Smooth muscle cell (in vitro differentiated cells): Measurements from ENCODE around the gene QSER1. TPM values are rescaled to one million over a fixed set of nuclear protein-coding genes. Genes with fewer than 3 reads are reported as not detected.
A peak's percentile ranks its signal among the peaks of the same experiment; 100 is the strongest.
"Not testable (repeated sequence)": the region's sequence is repeated elsewhere in the genome, so short reads cannot be mapped to it uniquely, and the experiment has no call there.

ENCODE experiments used
- DNase-seq: peaks from one replicate; lab custom pipeline; 2025; ENCODE audit not compliant: unreplicated experiment; lab: John Stamatoyannopoulos, UW
- H2AFZ ChIP-seq: fragments of 200-600 bp; sonication (generic); 2 replicates; pipeline ENCODE4 v1.6.0; 2016; ENCODE audit warnings: antibody characterized with exemption, low read depth, mild to moderate bottlenecking
- H3F3A ChIP-seq: fragments of 200-600 bp; sonication (generic); 2 replicates; pipeline ENCODE4 v1.6.0; 2017; ENCODE audit warnings: antibody characterized with exemption, low read depth
- H3K27ac ChIP-seq: fragments of 200-600 bp; sonication (generic); 2 replicates; pipeline ENCODE4 v1.5.1; 2016; ENCODE audit warnings: low read depth, mild to moderate bottlenecking
- H3K27me3 ChIP-seq: fragments of 200-600 bp; sonication (generic); 2 replicates; pipeline ENCODE4 v1.6.1; 2016; ENCODE audit warnings: low read depth, mild to moderate bottlenecking
- H3K36me3 ChIP-seq: fragments of 200-600 bp; sonication (generic); 2 replicates; pipeline ENCODE4 v1.5.1; 2016; ENCODE audit warnings: low read depth
- H3K4me1 ChIP-seq: fragments of 200-600 bp; sonication (generic); 2 replicates; pipeline ENCODE4 v1.5.1; 2016; ENCODE audit warnings: low read depth
- H3K4me2 ChIP-seq: fragments of 200-600 bp; sonication (generic); 2 replicates; pipeline ENCODE4 v1.6.0; 2016; ENCODE audit warnings: mild to moderate bottlenecking
- H3K4me3 ChIP-seq: fragments of 200-600 bp; sonication (generic); 2 replicates; pipeline ENCODE4 v1.5.1; 2016; ENCODE audit warnings: mild to moderate bottlenecking
- H3K79me2 ChIP-seq: fragments of 200-600 bp; sonication (generic); 2 replicates; pipeline ENCODE4 v1.6.0; 2016; ENCODE audit warnings: low read depth, mild to moderate bottlenecking
- H3K9ac ChIP-seq: fragments of 200-600 bp; sonication (generic); 2 replicates; pipeline ENCODE4 v1.6.0; 2016; ENCODE audit warnings: low read depth
- H3K9me3 ChIP-seq: fragments of 200-600 bp; sonication (generic); replicated peaks from 2 replicates; pipeline ENCODE4 v1.5.1; 2016; ENCODE audit warnings: low read depth
- H4K20me1 ChIP-seq: fragments of 200-600 bp; sonication (generic); 2 replicates; pipeline ENCODE4 v1.6.0; 2016; ENCODE audit warnings: low read depth
- WGBS: methylation state at CpG from one replicate; pipeline ENCODE4 v1.1.7; 2016; ENCODE audit warnings: low lambda C conversion rate; 5-methylcytosine and 5-hydroxymethylcytosine counted together
- polyA plus RNA-seq: library from polyadenylated mRNA; unstranded; fragments of >200 nt; fragmentation: Nextera tagmentation; extraction: Ambion mirVana; gene quantifications from 2 replicates; pipeline ENCODE4 v1.2.1, GENCODE V29; 2016
- total RNA-seq: library from RNA; depleted of rRNA; stranded (reverse); fragments of >200 nt; gene quantifications from 2 replicates; pipeline ENCODE4 v1.2.3, GENCODE V29; 2014
- TF ChIP-seq, protein P1 (sequence below): fragments of 200-600 bp; sonication (generic); IDR thresholded peaks from 2 replicates; pipeline ENCODE4 v1.5.1; 2017; ENCODE audit warnings: borderline replicate concordance, mild to moderate bottlenecking, antibody characterized with exemption; ENCODE audit not compliant: insufficient read depth, poor library complexity, severe bottlenecking

The QSER1 gene
- total and polyA plus RNA-seq, 2 experiments from 2014 or later: 4.1 to 31.6 TPM

DNA sequence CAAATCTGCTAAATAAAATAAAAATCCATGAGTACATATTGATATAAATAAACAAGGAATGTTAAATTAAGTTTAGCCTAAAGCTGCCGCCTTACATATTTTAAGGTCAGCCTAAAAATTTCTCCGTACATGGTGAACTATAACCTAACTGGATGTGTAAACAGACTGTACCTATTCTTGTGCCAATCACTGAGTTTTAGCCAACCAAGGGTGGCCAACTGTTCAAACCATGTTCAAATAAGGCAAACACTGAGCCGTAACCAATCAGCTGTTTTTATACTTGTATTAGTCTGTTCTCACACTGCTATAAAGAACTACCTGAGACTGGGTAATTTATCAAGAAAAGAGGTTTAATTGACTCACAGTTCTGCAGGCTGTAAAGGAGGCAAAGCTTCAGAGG lies 8.6 kb upstream of the QSER1 start:
- 97% methylated on average over 3 of the region's 3 CpGs for WGBS
- Histone ChIP-seq H3K4me1 (no peaks in the 10 kb centered on the region), H3K9ac (no peak overlapping the region), H3K9me3 (no peaks in the 10 kb centered on the region), H3K79me2 (no peaks in the 10 kb centered on the region), H3K27me3 (peaks cover 5% of the 10 kb centered on the region), H3K36me3 (no peaks in the 10 kb centered on the region), H4K20me1 (no peaks in the 10 kb centered on the region), H3F3A (no peaks in the 10 kb centered on the region), H3K4me3 (no peak overlapping the region), H3K4me2 (no peak overlapping the region), H2AFZ (no peak overlapping the region), H3K27ac (no peak overlapping the region)
- TF ChIP-seq, protein P1, sequence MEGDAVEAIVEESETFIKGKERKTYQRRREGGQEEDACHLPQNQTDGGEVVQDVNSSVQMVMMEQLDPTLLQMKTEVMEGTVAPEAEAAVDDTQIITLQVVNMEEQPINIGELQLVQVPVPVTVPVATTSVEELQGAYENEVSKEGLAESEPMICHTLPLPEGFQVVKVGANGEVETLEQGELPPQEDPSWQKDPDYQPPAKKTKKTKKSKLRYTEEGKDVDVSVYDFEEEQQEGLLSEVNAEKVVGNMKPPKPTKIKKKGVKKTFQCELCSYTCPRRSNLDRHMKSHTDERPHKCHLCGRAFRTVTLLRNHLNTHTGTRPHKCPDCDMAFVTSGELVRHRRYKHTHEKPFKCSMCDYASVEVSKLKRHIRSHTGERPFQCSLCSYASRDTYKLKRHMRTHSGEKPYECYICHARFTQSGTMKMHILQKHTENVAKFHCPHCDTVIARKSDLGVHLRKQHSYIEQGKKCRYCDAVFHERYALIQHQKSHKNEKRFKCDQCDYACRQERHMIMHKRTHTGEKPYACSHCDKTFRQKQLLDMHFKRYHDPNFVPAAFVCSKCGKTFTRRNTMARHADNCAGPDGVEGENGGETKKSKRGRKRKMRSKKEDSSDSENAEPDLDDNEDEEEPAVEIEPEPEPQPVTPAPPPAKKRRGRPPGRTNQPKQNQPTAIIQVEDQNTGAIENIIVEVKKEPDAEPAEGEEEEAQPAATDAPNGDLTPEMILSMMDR: no peak
- no peak for DNase-seq

DNA sequence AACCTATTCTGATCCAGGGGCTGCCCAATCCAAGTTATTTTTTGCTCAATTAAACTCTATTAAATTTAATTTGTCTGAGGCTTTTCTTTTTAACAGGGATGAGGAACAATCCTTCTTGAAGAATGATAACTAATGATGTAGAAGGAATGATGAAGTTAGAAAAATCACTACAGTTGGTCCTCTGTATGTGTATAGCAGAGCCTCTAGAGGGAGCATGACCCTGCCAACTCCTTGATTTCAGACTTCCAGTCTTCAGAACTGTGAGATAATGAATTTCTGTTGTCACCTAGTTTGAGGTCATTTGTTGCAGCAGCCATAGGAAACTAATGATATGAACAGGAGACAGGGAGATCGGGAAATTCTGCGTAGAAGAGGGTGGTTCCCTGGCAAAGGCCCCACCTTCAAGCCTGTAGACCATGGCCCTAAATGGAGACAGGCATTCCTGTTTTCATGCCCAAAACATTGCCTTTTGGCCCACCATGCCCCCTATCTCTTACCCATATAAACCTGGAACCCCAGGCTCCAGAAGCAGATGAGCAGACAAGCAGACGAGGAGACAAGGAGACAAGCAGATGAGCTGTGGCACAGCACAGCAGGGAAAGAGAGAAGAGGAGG lies 7.7 kb upstream of the QSER1 start:
- no peak for DNase-seq

DNA sequence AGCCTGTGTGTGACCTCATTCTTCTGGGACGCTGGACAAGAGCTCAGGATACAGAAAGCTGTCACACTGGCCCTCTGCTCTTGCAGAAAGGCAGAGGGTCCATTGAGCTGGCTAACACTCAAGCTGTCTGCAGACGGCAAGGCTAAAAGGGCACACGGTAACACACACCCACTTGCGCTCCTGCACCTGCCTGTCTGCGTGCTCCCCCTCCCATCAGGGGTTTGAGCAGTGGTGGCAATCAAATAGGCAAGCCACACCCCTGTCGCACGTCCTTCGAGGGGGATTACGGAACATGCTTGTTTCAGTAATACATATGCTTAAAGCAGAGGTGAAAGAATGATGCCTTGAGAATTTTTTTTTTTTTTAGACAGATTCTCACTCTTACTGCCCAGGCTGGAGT lies 7.1 kb upstream of the QSER1 start:
- no peak overlapping the region for H2AFZ ChIP-seq
- H3K79me2 ChIP-seq: no peaks in the 10 kb centered on the region
- H3K4me3 ChIP-seq: no peak overlapping the region
- no peaks in the 10 kb centered on the region for H3K4me1 ChIP-seq
- no peaks in the 10 kb centered on the region for H3F3A ChIP-seq
- H3K9ac ChIP-seq: no peak overlapping the region
- TF ChIP-seq, protein P1: no peak
- WGBS: 82% methylated on average over 9 of the region's 9 CpGs
- H3K4me2 ChIP-seq: no peak overlapping the region
- H4K20me1 ChIP-seq: no peaks in the 10 kb centered on the region
- no peak for DNase-seq
- no peaks in the 10 kb centered on the region for H3K9me3 ChIP-seq
- no peaks in the 10 kb centered on the region for H3K36me3 ChIP-seq
- peaks cover 5% of the 10 kb centered on the region for H3K27me3 ChIP-seq
- H3K27ac ChIP-seq: no peak overlapping the region

More for the DNA sequence above, 7.7 kb upstream of the QSER1 start:
- Histone ChIP-seq H3K4me1 (no peaks in the 10 kb centered on the region), H3F3A (no peaks in the 10 kb centered on the region), H3K27ac (no peak overlapping the region), H4K20me1 (no peaks in the 10 kb centered on the region), H3K79me2 (no peaks in the 10 kb centered on the region), H3K9me3 (no peaks in the 10 kb centered on the region), H3K4me2 (no peak overlapping the region), H3K9ac (no peak overlapping the region), H3K27me3 (peaks cover 5% of the 10 kb centered on the region), H3K36me3 (no peaks in the 10 kb centered on the region), H3K4me3 (no peak overlapping the region), H2AFZ (no peak overlapping the region)
- TF ChIP-seq, protein P1: peak; percentile 43
- 64% methylated on average over 3 of the region's 3 CpGs for WGBS

DNA sequence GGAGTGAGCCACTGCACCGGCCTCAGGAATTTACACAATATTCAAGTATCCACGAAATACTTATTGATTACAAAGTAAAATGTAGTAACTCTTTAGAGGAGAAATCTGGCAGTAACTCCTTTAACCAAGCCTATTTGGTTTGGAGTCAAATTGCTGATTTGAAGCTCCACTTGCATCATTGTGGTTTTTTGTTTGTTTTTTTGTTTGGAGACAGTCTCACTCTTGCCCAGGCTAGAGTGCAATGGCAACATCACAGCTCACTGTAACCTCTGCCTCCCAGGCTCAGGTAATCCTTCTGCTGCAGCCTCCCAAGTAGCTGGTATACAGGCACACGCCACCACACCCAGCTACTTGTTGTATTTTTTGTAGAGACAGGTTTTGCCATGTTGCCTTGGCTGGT lies 6.4 kb upstream of the QSER1 start:
- H3K36me3 ChIP-seq: no peaks in the 10 kb centered on the region
- H3K4me2 ChIP-seq: no peak overlapping the region
- no peak overlapping the region for H3K4me3 ChIP-seq
- no peaks in the 10 kb centered on the region for H3K9me3 ChIP-seq
- WGBS: 86% methylated on average over 3 of the region's 3 CpGs
- H3K27ac ChIP-seq: no peak overlapping the region
- DNase-seq: no peak
- no peak overlapping the region for H2AFZ ChIP-seq
- no peaks in the 10 kb centered on the region for H3F3A ChIP-seq
- peaks cover 3% of the 10 kb centered on the region for H3K27me3 ChIP-seq
- H3K79me2 ChIP-seq: no peaks in the 10 kb centered on the region
- H4K20me1 ChIP-seq: no peaks in the 10 kb centered on the region
- H3K9ac ChIP-seq: no peak overlapping the region
- TF ChIP-seq, protein P1: no peak
- H3K4me1 ChIP-seq: peaks cover 1% of the 10 kb centered on the region

DNA sequence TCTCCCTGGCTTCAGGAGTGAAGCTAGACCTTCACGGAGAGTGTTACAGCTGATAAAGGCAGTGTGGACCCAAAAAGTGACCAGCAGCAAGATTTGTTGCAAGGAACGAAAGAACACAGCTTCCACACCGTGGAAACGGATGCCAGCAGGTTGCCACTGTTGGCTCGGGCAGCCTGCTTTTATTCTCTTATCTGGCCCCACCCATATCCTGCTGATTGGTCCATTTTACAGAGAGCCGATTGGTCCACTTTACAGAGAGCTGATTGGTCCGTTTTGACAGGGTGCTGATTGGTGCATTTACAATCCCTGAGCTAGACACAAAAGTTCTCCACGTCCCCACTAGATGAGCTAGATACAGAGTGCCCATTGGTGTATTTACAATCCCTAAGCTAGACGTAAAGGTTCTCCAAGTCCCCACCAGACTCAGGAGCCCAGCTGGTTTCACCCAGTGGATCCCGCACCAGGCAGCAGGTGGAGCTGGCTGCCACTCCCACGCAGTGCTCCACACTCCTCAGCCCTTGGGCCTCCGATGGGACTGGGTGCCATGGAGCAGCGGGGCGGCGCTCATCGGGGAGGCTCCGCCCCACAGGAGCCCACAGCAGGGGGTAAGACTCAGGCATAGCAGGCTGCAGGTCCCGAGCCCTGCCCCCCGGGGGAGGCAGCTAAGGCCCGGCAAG lies 4.8 kb upstream of the QSER1 start:
- H3K27ac ChIP-seq, DNase-seq, H2AFZ ChIP-seq, H3K79me2 ChIP-seq, H3K4me1 ChIP-seq, H3K4me3 ChIP-seq, H3K27me3 ChIP-seq, H3K9me3 ChIP-seq, H4K20me1 ChIP-seq, H3K9ac ChIP-seq, H3K4me2 ChIP-seq, H3K36me3 ChIP-seq, H3F3A ChIP-seq: not testable (repeated sequence)
- 95% methylated on average over 17 of the region's 20 CpGs for WGBS
